ENCODE measurements around the gene FBF1.

- TF ChIP-seq CTCF (conservative IDR thresholded peaks at IDR 0.05 in 1 of 2, IDR thresholded peaks at IDR 0.05 in 1 of 2; ENCODE audit: extremely low read depth in 1 of 2, insufficient read depth in 1 of 2, low read depth in 1 of 2, low read length in 2 of 2) (no peak), EZH2 (IDR thresholded peaks at IDR 0.05; ENCODE audit: borderline replicate concordance, low read length) (no peak)
Measured at GRCh38 chr17:75901727-75902126, 39.1 kb downstream of the FBF1 start.
